Thyroid gland (tissue), 4 donors: ENCODE data around the gene CSMD2. TPM values are rescaled to one million over a fixed set of nuclear protein-coding genes. Genes with fewer than 3 reads are reported as not detected.
"Not testable (repeated sequence)": the region's sequence is repeated elsewhere in the genome, so short reads cannot be mapped to it uniquely, and the experiment has no call there.

Experiments
- DNase-seq, 2 donors: peaks; one replicate each; pipeline ENCODE4 v3.0.0-alpha.2; 2019
- H3K27ac ChIP-seq, 3 donors: fragments of 200-600 bp; sonication (generic); 1 replicate in 2 of 3; 2 replicates in 1 of 3; pipeline ENCODE4 v1.5.1; 2016 to 2019; ENCODE audit warnings: mild to moderate bottlenecking in 1 of 3, moderate library complexity in 1 of 3
- H3K27me3 ChIP-seq: fragments of 200-600 bp; sonication (generic); one replicate; pipeline ENCODE4 v1.5.1; 2019
- H3K36me3 ChIP-seq, 2 donors: fragments of 200-600 bp; sonication (generic); one replicate each; pipeline ENCODE4 v1.5.1; 2016 to 2019
- H3K4me1 ChIP-seq, 2 donors: fragments of 200-600 bp; sonication (generic); one replicate each; pipeline ENCODE4 v1.5.1; 2017 to 2019
- H3K4me3 ChIP-seq, 3 donors: fragments of 200-600 bp; sonication (generic); replicated peaks in 1 of 3; 1 replicate in 2 of 3; 2 replicates in 1 of 3; pipeline ENCODE4 v1.5.1; 2016; ENCODE audit warnings: mild to moderate bottlenecking in 1 of 3
- H3K9me3 ChIP-seq: fragments of 200-600 bp; sonication (generic); one replicate; pipeline ENCODE4 v1.5.1; 2017
- POLR2A ChIP-seq, 2 donors: fragments of 450-650 bp; IDR thresholded peaks; one replicate each; pipeline ENCODE4 v1.6.1; 2017; ENCODE audit warnings: antibody characterized with exemption in 2 of 2, mild to moderate bottlenecking in 2 of 2, moderate library complexity in 1 of 2
- WGBS, 2 donors: methylation state at CpG; one replicate each; pipeline ENCODE4 v1.1.5; 2017; 5-methylcytosine and 5-hydroxymethylcytosine counted together
- intact Hi-C: fragments of 100-400 bp; cut with DNase I; formaldehyde crosslinking; loops from one replicate; pipeline ENCODE4 v1.15.1; 2023
- total RNA-seq, 4 donors: library from RNA; depleted of rRNA; stranded (reverse); fragments of >200 nt; gene quantifications; one replicate each; pipeline ENCODE4 v1.2.3, GENCODE V29; 2016
- TF ChIP-seq, protein P1 (sequence below), 6 experiments: fragments of 200-600 bp in 3 of 6; fragments of 450-650 bp in 3 of 6; sonication (generic) in 3 of 6; IDR thresholded peaks; one replicate each; pipeline ENCODE4 v1.5.1; 2016 to 2019; ENCODE audit warnings: antibody characterized with exemption in 6 of 6, mild to moderate bottlenecking in 2 of 6, inconsistent platforms in 1 of 6, moderate library complexity in 1 of 6

CSMD2 gene
- total RNA-seq, 4 donors from 2014 or later, result 0.10 to 0.45 (median 0.13) TPM; not detected in 1

GRCh38 chr1:34113362-34113761, 51.7 kb downstream of the CSMD2 start:
- intact Hi-C loops, result loop anchor here (10.0 kb wide), 1 partner anchor 481 kb away; no protein-coding TSS in a partner anchor
- H3K9me3 ChIP-seq, result no peaks in the 10 kb centered on the region
- H3K27me3 ChIP-seq, result no peaks in the 10 kb centered on the region
- TF ChIP-seq, protein P1, sequence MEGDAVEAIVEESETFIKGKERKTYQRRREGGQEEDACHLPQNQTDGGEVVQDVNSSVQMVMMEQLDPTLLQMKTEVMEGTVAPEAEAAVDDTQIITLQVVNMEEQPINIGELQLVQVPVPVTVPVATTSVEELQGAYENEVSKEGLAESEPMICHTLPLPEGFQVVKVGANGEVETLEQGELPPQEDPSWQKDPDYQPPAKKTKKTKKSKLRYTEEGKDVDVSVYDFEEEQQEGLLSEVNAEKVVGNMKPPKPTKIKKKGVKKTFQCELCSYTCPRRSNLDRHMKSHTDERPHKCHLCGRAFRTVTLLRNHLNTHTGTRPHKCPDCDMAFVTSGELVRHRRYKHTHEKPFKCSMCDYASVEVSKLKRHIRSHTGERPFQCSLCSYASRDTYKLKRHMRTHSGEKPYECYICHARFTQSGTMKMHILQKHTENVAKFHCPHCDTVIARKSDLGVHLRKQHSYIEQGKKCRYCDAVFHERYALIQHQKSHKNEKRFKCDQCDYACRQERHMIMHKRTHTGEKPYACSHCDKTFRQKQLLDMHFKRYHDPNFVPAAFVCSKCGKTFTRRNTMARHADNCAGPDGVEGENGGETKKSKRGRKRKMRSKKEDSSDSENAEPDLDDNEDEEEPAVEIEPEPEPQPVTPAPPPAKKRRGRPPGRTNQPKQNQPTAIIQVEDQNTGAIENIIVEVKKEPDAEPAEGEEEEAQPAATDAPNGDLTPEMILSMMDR (IDR thresholded peaks at IDR 0.05), result no peak
- no peak for TF ChIP-seq POLR2A (IDR thresholded peaks at IDR 0.05)
- no peak for DNase-seq
- no peaks in the 10 kb centered on the region for H3K4me1 ChIP-seq
- no peak overlapping the region for H3K27ac ChIP-seq
- WGBS, 2 donors, result 51 to 56% methylated on average over 2 of the region's 2 CpGs
- no peak overlapping the region for H3K4me3 ChIP-seq
- no peaks in the 10 kb centered on the region for H3K36me3 ChIP-seq

DNA sequence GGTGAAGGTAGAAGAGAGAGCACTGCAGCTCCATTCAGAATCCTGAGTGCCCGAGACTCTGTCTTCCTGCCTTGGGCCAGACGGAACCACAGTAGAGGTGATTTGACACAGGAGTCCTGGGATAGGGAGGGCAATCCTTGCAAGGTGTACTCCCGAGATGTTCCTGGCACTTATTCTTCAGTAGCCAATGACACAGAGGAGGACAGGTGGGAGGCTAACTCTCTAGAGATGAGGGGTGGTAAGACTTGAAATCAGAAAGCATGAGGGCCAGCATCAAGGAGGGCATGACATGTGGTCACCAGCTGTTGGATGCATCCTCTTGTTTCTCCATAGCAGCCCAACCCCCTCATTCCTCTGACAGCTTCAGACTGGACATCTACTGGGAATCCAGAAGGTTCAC, 56.3 kb downstream of the CSMD2 start:
- H3K9me3 ChIP-seq, result no peaks in the 10 kb centered on the region
- TF ChIP-seq POLR2A (IDR thresholded peaks at IDR 0.05), result no peak
- TF ChIP-seq, protein P1 (IDR thresholded peaks at IDR 0.05), result no peak
- DNase-seq, result no peak
- no peaks in the 10 kb centered on the region for H3K27me3 ChIP-seq
- H3K27ac ChIP-seq, result no peak overlapping the region
- WGBS, 2 donors, result 75 to 88% methylated on average over 3 of the region's 3 CpGs
- intact Hi-C loops, result no loop called here
- no peaks in the 10 kb centered on the region for H3K36me3 ChIP-seq
- H3K4me1 ChIP-seq, result no peaks in the 10 kb centered on the region
- no peak overlapping the region for H3K4me3 ChIP-seq

- H3K9me3 ChIP-seq, result no peaks in the 10 kb centered on the region
- no peak overlapping the region for H3K4me3 ChIP-seq
- no peaks in the 10 kb centered on the region for H3K4me1 ChIP-seq
- TF ChIP-seq POLR2A (IDR thresholded peaks at IDR 0.05), result no peak
- TF ChIP-seq, protein P1 (IDR thresholded peaks at IDR 0.05), result no peak
- H3K27me3 ChIP-seq, result no peaks in the 10 kb centered on the region
- H3K36me3 ChIP-seq, result no peaks in the 10 kb centered on the region
- intact Hi-C loops, result no loop called here
- DNase-seq, result no peak
- H3K27ac ChIP-seq, result no peak overlapping the region
- 61 to 71% methylated on average over 2 of the region's 2 CpGs for WGBS, 2 donors
Measured at GRCh38 chr1:34108269-34108668, 56.8 kb downstream of the CSMD2 start.

GRCh38 chr1:34101151-34101550, 63.9 kb downstream of the CSMD2 start:
- intact Hi-C loops, result no loop called here
- Histone ChIP-seq H3K27me3 (no peaks in the 10 kb centered on the region), H3K4me3 (no peak overlapping the region), H3K36me3 (no peaks in the 10 kb centered on the region), H3K9me3 (no peaks in the 10 kb centered on the region), H3K4me1 (no peaks in the 10 kb centered on the region), H3K27ac (no peak overlapping the region)
- TF ChIP-seq, protein P1 (IDR thresholded peaks at IDR 0.05), result no peak
- TF ChIP-seq POLR2A (IDR thresholded peaks at IDR 0.05), result no peak
- 96% methylated on average over 1 of the region's 1 CpG for WGBS, 2 donors
- DNase-seq, result no peak

DNA sequence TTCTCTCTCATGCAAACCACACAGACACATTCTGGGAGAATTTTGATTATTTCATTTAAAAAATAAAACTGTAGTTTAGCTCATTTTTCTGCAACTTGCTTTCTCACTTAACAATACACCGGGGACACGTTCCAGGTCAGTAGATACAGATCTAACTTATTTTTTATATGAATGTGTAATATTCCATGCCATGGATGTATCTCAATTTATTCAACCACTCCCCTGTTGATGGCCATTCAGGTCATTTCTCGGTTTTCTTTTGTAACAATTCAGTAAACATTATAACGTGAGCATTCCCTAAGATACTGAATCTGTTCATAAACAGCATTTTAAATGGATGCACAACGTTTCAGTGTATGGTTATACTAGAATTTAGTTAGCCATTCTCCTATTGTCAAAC, 64.7 kb downstream of the CSMD2 start:
- Histone ChIP-seq H3K27me3 (no peaks in the 10 kb centered on the region), H3K36me3 (no peaks in the 10 kb centered on the region), H3K9me3 (no peaks in the 10 kb centered on the region), H3K4me1 (no peaks in the 10 kb centered on the region), H3K4me3 (no peak overlapping the region), H3K27ac (no peak overlapping the region)
- no peak for DNase-seq
- intact Hi-C loops, result no loop called here
- TF ChIP-seq, protein P1 (IDR thresholded peaks at IDR 0.05), result no peak
- TF ChIP-seq POLR2A (IDR thresholded peaks at IDR 0.05), result no peak
- WGBS, 2 donors, result 74 to 77% methylated on average over 5 of the region's 5 CpGs

DNA sequence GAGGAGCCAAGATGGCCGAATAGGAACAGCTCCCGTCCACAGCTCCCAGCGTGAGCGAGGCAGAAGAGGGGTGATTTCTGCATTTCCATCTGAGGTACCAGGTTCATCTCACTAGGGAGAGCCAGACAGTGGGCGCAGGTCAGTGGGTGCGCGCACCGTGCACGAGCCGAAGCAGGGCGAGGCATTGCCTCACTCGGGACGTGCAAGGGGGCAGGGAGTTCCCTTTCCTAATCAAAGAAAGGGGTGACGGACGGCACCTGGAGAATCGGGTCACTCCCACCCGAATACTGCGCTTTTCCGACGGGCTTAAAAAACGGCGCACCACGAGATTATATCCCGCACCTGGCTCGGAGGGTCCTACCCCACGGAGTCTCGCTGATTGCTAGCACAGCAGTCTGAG, 72.6 kb downstream of the CSMD2 start:
- H3K36me3 ChIP-seq, H3K27me3 ChIP-seq, H3K4me3 ChIP-seq, intact Hi-C loops, DNase-seq, H3K27ac ChIP-seq, H3K4me1 ChIP-seq, H3K9me3 ChIP-seq: not testable (repeated sequence)
- WGBS, 2 donors, result 97% methylated on average over 13 to 20 of the region's 27 CpGs
